22Rv1 (cell line): ENCODE measurements around the gene CMTM7.

ENCODE experiments used
- H3K27ac ChIP-seq: fragments of 450-650 bp; 2 replicates; pipeline ENCODE4 v1.5.1; 2017
- ZFX ChIP-seq: fragments of 450-650 bp; IDR thresholded peaks from 2 replicates; pipeline ENCODE4 v1.6.1; 2017; ENCODE audit warnings: antibody characterized with exemption, borderline replicate concordance
- TF ChIP-seq, protein P1 (sequence below): fragments of 450-650 bp; IDR thresholded peaks from 2 replicates; pipeline ENCODE4 v1.5.1; 2017; ENCODE audit warnings: mild to moderate bottlenecking

CMTM7 gene, protein sequence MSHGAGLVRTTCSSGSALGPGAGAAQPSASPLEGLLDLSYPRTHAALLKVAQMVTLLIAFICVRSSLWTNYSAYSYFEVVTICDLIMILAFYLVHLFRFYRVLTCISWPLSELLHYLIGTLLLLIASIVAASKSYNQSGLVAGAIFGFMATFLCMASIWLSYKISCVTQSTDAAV

DNA sequence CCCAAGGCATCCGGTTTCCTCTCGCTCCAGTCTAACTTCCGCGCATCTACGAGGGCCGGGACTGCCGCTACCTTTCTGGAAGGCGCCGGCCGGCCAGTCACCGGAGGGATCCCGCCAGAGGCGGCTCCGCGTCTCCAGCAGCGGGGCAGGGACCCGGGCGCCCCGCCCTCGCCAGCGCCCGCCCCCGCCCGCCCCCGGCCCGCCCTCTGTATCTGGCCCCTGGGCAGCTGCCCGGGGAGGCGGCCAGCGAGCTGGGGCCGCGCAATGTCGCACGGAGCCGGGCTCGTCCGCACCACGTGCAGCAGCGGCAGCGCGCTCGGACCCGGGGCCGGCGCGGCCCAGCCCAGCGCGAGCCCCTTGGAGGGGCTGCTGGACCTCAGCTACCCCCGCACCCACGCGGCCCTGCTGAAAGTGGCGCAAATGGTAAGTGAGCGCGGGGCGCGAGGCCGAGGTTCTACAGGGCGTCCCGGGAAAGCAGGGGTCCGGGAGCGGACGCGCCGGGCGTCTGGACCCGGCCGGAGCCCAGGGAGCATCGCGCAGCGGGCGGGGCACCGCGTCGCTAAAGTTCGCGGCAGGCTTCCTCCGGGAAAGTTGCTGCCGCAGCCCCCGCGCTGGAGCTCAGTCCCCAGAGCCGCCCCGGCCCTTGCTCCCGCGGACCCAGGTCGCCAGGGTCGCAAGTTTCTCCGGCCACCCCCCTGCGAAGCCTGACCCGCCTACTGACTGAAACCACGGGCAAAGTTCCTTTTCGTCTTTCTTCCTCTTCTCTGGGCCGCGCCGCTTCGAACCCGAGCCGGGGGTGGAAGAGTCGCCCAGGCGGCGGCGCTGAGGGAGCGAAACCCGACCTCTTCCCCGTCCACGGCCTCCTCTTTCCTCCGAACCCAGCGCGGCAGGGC is at the start of gene CMTM7:
Gene CMTM7, plus strand, starts transcription at position 211 of the 893 bp plus-strand sequence. Its CDS starts 54 bp downstream, at position 265.
- H3K27ac ChIP-seq, result peak within 1 kb of the TSS; percentile 46
- TF ChIP-seq ZFX, result no peak

DNA sequence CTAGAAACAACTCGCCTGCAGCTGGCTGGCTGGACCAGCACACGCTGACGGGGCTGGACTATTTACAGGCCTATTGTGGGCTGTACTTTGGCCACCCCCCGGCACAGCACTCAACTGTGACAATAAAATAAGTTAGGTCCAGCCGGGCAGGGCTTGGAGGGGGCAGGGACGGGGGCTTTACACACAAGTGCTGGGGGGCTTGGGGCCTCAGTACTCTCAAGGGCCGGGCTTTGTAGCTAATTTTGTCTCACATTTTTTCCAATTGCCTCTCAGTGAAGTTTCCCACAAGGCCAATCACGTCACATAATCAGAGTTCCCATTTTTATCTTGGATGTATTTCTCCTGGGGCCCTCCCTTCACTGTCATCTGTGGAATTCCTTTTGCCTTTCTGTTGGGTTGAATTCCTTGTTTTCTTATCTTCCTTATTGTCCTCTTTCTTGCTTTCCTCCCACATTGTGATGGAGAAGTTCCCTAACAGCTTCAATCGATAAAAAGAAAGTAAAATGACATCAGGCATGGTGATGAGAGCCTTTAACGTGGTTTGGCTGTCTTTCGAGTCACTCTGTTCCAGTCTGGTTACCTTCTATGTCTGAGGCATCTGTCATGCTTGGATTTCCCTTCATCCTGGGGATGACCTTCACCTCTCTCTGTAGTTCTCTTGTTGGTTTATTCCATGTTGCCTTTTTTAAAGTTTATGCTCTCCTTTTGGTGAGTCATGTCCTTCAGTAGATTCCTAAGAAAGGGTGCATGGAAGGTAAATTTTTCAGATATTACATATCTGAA is 44.1 kb upstream of the CMTM7 start:
- H3K27ac ChIP-seq, result no peak overlapping the region
- TF ChIP-seq, protein P1, sequence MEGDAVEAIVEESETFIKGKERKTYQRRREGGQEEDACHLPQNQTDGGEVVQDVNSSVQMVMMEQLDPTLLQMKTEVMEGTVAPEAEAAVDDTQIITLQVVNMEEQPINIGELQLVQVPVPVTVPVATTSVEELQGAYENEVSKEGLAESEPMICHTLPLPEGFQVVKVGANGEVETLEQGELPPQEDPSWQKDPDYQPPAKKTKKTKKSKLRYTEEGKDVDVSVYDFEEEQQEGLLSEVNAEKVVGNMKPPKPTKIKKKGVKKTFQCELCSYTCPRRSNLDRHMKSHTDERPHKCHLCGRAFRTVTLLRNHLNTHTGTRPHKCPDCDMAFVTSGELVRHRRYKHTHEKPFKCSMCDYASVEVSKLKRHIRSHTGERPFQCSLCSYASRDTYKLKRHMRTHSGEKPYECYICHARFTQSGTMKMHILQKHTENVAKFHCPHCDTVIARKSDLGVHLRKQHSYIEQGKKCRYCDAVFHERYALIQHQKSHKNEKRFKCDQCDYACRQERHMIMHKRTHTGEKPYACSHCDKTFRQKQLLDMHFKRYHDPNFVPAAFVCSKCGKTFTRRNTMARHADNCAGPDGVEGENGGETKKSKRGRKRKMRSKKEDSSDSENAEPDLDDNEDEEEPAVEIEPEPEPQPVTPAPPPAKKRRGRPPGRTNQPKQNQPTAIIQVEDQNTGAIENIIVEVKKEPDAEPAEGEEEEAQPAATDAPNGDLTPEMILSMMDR, result no peak
- TF ChIP-seq ZFX, result no peak

DNA sequence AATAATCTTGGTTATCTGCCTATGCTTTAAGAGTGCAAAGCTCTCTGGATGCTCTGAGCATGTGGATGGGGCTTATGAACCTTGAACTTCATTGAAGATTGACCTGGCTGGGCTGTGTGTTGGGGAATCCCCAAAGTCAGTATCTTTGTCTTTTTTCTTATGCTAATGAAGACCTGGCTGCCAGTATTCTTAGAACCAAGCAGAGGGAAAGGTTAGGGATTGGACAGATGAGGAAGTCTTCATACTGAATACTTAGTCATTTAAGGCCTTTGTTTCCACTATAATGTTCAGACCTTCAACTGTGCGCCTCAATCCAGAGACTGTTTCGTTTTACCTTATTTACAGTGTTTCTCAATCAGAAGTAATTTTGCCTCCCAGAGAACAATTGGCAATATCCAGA is 42.5 kb upstream of the CMTM7 start:
- no peak overlapping the region for H3K27ac ChIP-seq
- TF ChIP-seq, protein P1, result no peak
- TF ChIP-seq ZFX, result no peak

DNA sequence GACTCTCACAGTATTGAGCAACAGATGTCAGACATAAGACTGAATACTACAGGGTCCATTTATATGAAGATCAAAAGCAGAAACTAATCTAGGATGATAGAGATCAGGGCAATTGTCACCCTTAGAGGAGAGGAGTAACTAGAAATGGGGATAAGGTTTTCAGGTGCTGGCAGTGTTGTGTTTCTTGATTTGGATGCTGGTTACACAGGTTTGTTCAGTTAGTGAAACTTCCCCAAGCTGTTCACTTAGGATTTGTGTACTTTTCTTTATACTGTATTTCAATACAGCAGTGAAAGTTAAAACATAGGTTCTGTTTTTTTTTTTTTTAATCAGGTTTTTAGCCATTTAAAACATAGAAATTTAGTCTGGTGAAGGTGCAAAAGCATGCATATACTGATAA is 39.1 kb upstream of the CMTM7 start:
- H3K27ac ChIP-seq, result no peak overlapping the region
- TF ChIP-seq, protein P1, result no peak
- TF ChIP-seq ZFX, result no peak

DNA sequence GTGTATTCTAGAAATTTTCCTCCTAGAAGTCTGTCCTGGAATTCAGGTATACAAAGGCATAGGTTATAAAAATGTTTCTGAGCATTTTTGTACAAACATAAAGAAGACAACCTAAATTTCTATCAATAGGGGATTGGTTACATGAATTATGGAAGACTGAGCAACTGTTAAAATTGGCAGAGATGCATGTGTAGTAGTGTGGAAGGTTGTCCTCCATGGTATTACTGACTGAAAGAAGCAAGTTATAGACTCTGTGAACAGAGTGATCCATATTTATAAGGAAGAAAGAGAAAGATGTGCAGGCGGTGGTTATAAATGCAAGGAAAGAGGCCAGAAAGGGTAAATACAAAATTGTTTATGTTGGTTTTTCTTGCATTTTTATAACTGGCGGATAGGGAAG is 38.3 kb upstream of the CMTM7 start:
- TF ChIP-seq, protein P1, result no peak
- no peak for TF ChIP-seq ZFX
- H3K27ac ChIP-seq, result no peak overlapping the region

DNA sequence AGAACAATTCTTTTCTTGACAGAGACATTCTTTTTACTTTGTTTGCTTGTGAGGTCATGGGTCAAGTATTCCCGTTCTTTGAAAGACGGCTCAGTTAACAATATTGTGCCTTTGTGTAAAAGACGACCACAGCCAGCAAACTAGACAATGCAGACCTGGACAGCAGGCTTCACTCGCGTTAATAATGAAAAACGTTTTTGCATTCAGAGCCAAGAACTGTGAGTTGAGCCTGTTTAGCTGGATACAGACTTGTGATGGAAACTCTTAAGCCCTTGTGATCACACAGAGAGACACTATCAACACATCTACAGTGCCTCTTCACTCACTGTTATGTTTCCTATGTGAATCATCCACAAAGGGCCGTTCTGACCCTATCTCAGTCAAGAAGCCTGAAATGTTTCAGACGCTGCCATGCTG is 37.3 kb upstream of the CMTM7 start:
- H3K27ac ChIP-seq, result no peak overlapping the region
- TF ChIP-seq, protein P1, result no peak
- no peak for TF ChIP-seq ZFX

DNA sequence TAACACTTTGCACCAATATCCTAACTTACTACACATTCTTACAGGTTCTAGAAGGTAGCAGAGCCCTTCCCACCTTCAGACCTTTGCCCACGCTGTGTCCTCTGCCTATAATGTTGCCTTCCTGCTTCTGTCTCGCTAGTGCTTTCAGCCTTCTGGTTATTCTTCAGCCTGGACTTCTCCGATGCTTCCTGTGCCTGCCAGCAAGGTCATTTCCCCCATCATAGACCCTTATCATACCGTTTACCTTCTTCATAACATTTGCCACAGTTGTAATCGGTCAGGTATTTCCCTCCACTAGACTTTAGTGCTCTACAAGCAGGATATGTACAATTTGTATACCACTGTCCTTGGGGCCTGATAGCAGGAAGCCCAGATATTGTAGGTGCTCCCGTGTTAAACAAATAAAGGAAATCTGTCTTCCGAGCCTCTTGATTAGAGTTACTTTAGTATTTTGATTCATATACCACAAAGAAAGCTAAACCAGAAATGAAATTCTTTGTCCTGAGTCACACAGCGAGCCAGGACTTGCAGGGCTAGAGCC is 35.8 kb upstream of the CMTM7 start:
- TF ChIP-seq, protein P1, result no peak
- no peak for TF ChIP-seq ZFX

More for the DNA sequence above, 35.8 kb upstream of the CMTM7 start:
- no peak overlapping the region for H3K27ac ChIP-seq
